OCI-LY7 (cell line): ENCODE data around the gene CRYBA4. TPM values are rescaled to one million over a fixed set of nuclear protein-coding genes. Genes with fewer than 3 reads are reported as not detected.
A peak's percentile ranks its signal among the peaks of the same experiment; 100 is the strongest.

Source experiments
- BruUV-seq: library from RNA; stranded (reverse); fragments of 400-500 nt; replicated peaks from 2 replicates; lab custom pipeline; 2021; lab: Mats Ljungman, UMichigan
- CTCF ChIA-PET: fragments of 300-600 bp; sonication (Branson Sonifier 250); formaldehyde crosslinking; loops from one replicate; lab custom pipeline; 2022; ENCODE audit warnings: antibody characterized with exemption; ENCODE audit not compliant: unreplicated experiment; lab: Charles Lee
- POLR2A ChIA-PET: fragments of 300-600 bp; sonication (Branson Sonifier 250); formaldehyde crosslinking; loops from one replicate; lab custom pipeline; 2022; ENCODE audit warnings: antibody characterized with exemption; lab: Charles Lee
- DNase-seq: peaks from one replicate; pipeline ENCODE4 v3.0.0-alpha.2; 2015; ENCODE audit warnings: low spot score
- H2AFZ ChIP-seq: fragments of 200-600 bp; sonication (generic), shearing (Covaris generic); 2 replicates; pipeline ENCODE4 v1.6.1; 2014; ENCODE audit warnings: mild to moderate bottlenecking, antibody characterized with exemption, low read length, moderate library complexity
- H3K27ac ChIP-seq: fragments of 200-600 bp; sonication (generic); 2 replicates; pipeline ENCODE4 v1.5.1; 2014; ENCODE audit warnings: mixed run types, low read depth, mild to moderate bottlenecking, moderate library complexity, low read length, inconsistent platforms; ENCODE audit not compliant: poor library complexity, severe bottlenecking
- H3K36me3 ChIP-seq: fragments of 200-600 bp; sonication (generic); 2 replicates; pipeline ENCODE4 v1.6.1; 2014; ENCODE audit warnings: mild to moderate bottlenecking, antibody characterized with exemption, low read length, moderate library complexity, mixed read lengths; ENCODE audit not compliant: insufficient read depth
- H3K4me1 ChIP-seq: fragments of 200-600 bp; sonication (generic); 2 replicates; pipeline ENCODE4 v1.5.1; 2014; ENCODE audit warnings: mild to moderate bottlenecking, low read length; ENCODE audit not compliant: insufficient read depth, poor library complexity, severe bottlenecking
- H3K4me2 ChIP-seq: fragments of 200-600 bp; sonication (generic); 2 replicates; pipeline ENCODE4 v1.6.1; 2014; ENCODE audit warnings: mild to moderate bottlenecking, low read length
- H3K4me3 ChIP-seq: fragments of 200-600 bp; sonication (generic); 2 replicates; pipeline ENCODE4 v1.5.1; 2014; ENCODE audit warnings: mild to moderate bottlenecking, low read depth, low read length; ENCODE audit not compliant: poor library complexity, severe bottlenecking
- H3K79me2 ChIP-seq: fragments of 200-600 bp; sonication (generic); 2 replicates; pipeline ENCODE4 v1.6.1; 2016; ENCODE audit warnings: low read depth, mild to moderate bottlenecking, low read length, moderate library complexity, mixed read lengths; ENCODE audit not compliant: insufficient read depth
- H3K9me2 ChIP-seq: fragments of 200-600 bp; sonication (generic); 2 replicates; pipeline ENCODE4 v1.6.1; 2016; ENCODE audit warnings: mild to moderate bottlenecking, low read length, mixed read lengths; ENCODE audit not compliant: insufficient read depth
- H3K9me3 ChIP-seq: fragments of 200-600 bp; sonication (generic); 2 replicates; pipeline ENCODE4 v1.6.1; 2014; ENCODE audit warnings: mild to moderate bottlenecking, mixed run types, low read length, mixed read lengths
- H4K20me1 ChIP-seq: fragments of 200-600 bp; sonication (generic); 2 replicates; pipeline ENCODE4 v1.6.1; 2014; ENCODE audit warnings: mild to moderate bottlenecking, antibody characterized with exemption, low read length, moderate library complexity, mixed read lengths; ENCODE audit not compliant: insufficient read depth
- CTCF ChIP-seq: fragments of 200-600 bp; sonication (generic); conservative IDR thresholded peaks from 2 replicates; pipeline ENCODE4 v1.5.1; 2014; ENCODE audit warnings: mild to moderate bottlenecking, antibody characterized with exemption, low read length, moderate library complexity, mixed read lengths
- EZH2phosphoT487 ChIP-seq: fragments of 200-600 bp; sonication (generic); IDR thresholded peaks from 2 replicates; pipeline ENCODE4 v1.6.1; 2018; ENCODE audit warnings: low read depth, borderline replicate concordance, mild to moderate bottlenecking, mixed run types, antibody characterized with exemption, low read length, moderate library complexity, mixed read lengths
- intact Hi-C: fragments of 100-400 bp; cut with micrococcal nuclease; formaldehyde crosslinking; loops from one replicate; pipeline ENCODE4 v1.10.0; 2022; ENCODE audit not compliant: unreplicated experiment
- total RNA-seq, 2 experiments: library from RNA; depleted of rRNA in 1 of 2; stranded (reverse); fragments of >200 nt in 1 of 2; shearing (Covaris generic) in 1 of 2; gene quantifications; 2 replicates each; pipeline ENCODE4 v1.2.3, GENCODE V29; 2014 to 2022

CRYBA4 gene
- total RNA-seq, 2 experiments from 2014 or later = not detected

GRCh38 chr22:26577081-26577480 is 44.7 kb upstream of the CRYBA4 start:
- DNase-seq = no peak
- intact Hi-C loops = loop anchor here (5.0 kb wide), 1 partner anchor 40 kb away; no protein-coding TSS in a partner anchor
- Histone ChIP-seq H3K9me3 (no peaks in the 10 kb centered on the region), H3K9me2 (no peaks in the 10 kb centered on the region), H2AFZ (no peak overlapping the region), H3K79me2 (0 out of 2 replicates have a peak, but pooled peaks cover 10% of the 10 kb centered on the region), H3K4me3 (no peak overlapping the region), H3K36me3 (no peaks in the 10 kb centered on the region), H3K4me2 (no peak overlapping the region), H3K4me1 (peaks cover 36% of the 10 kb centered on the region), H3K27ac (no peak overlapping the region), H4K20me1 (no peaks in the 10 kb centered on the region)
- no TSS peak for BruUV-seq
- ChIA-PET CTCF (no interaction called here), POLR2A (interaction anchor here (0.6 kb wide), 1 partner anchor 24 kb away, joined by 3 read pairs; no protein-coding TSS in a partner anchor)
- TF ChIP-seq CTCF = no peak
- no peak for TF ChIP-seq EZH2phosphoT487

GRCh38 chr22:26579331-26579886 is 42.4 kb upstream of the CRYBA4 start:
- Histone ChIP-seq H2AFZ (peak overlapping the region; percentile 31), H3K27ac (peak overlapping the region; percentile 73), H4K20me1 (no peaks in the 10 kb centered on the region), H3K36me3 (no peaks in the 10 kb centered on the region), H3K9me3 (no peaks in the 10 kb centered on the region), H3K4me1 (peaks cover 36% of the 10 kb centered on the region), H3K4me2 (peak overlapping the region; percentile 72), H3K4me3 (peak overlapping the region; percentile 41), H3K79me2 (0 out of 2 replicates have a peak, but pooled peaks cover 10% of the 10 kb centered on the region), H3K9me2 (no peaks in the 10 kb centered on the region)
- CTCF ChIA-PET = no interaction called here
- TF ChIP-seq EZH2phosphoT487 (no peak), CTCF (no peak)
- POLR2A ChIA-PET = interaction anchor here (0.6 to 1.9 kb wide), 3 partner anchors 35 to 78 kb away, joined by 3 to 5 read pairs (median 3); no protein-coding TSS in a partner anchor
- DNase-seq = peak; percentile 73
- intact Hi-C loops = loop anchor here (5.0 kb wide), 1 partner anchor 42 kb away; no protein-coding TSS in a partner anchor
- no TSS peak for BruUV-seq
